Loucy (cell line): ENCODE results near the gene C22orf23.
A peak's percentile ranks its signal among the peaks of the same experiment; 100 is the strongest.

Experiments used
- H2AFZ ChIP-seq: fragments of 200-600 bp; sonication (generic); 2 replicates; pipeline ENCODE4 v1.6.0; 2016; ENCODE audit warnings: antibody characterized with exemption, mild to moderate bottlenecking, low read length, moderate library complexity
- H3F3A ChIP-seq: fragments of 200-600 bp; 2 replicates; pipeline ENCODE4 v1.6.0; 2016; ENCODE audit warnings: antibody characterized with exemption, low read depth, mild to moderate bottlenecking
- H3K27me3 ChIP-seq: fragments of 200-600 bp; sonication (generic); 2 replicates; pipeline ENCODE4 v1.6.1; 2014; ENCODE audit warnings: low read length, mild to moderate bottlenecking; ENCODE audit not compliant: insufficient read depth, poor library complexity, severe bottlenecking
- H3K36me3 ChIP-seq: fragments of 200-600 bp; sonication (generic); 2 replicates; pipeline ENCODE4 v1.6.1; 2016; ENCODE audit warnings: low read length; ENCODE audit not compliant: insufficient read depth
- H3K4me1 ChIP-seq: fragments of 200-600 bp; sonication (generic); 2 replicates; pipeline ENCODE4 v1.5.1; 2014; ENCODE audit warnings: low read length, mild to moderate bottlenecking; ENCODE audit not compliant: insufficient read depth, poor library complexity, severe bottlenecking
- H3K4me2 ChIP-seq: fragments of 200-600 bp; sonication (generic); 2 replicates; pipeline ENCODE4 v1.6.0; 2014; ENCODE audit warnings: antibody characterized with exemption, low read length, low read depth, mild to moderate bottlenecking; ENCODE audit not compliant: poor library complexity, severe bottlenecking
- H3K4me3 ChIP-seq: fragments of 200-600 bp; sonication (generic); 2 replicates; pipeline ENCODE4 v1.5.1; 2014; ENCODE audit warnings: low read length, mild to moderate bottlenecking, mixed read lengths; ENCODE audit not compliant: poor library complexity, severe bottlenecking
- H3K79me2 ChIP-seq: fragments of 200-600 bp; sonication (generic); 2 replicates; pipeline ENCODE4 v1.6.1; 2014; ENCODE audit warnings: low read length; ENCODE audit not compliant: insufficient read depth
- H3K9ac ChIP-seq: fragments of 200-600 bp; sonication (generic); 2 replicates; pipeline ENCODE4 v1.6.0; 2014; ENCODE audit warnings: mild to moderate bottlenecking, low read depth, low read length, moderate library complexity; ENCODE audit not compliant: poor library complexity, severe bottlenecking
- H3K9me2 ChIP-seq: fragments of 200-600 bp; sonication (generic); replicated peaks from 2 replicates; pipeline ENCODE4 v1.6.1; 2016; ENCODE audit warnings: low read depth, low read length, mixed read lengths
- H3K9me3 ChIP-seq: fragments of 200-600 bp; sonication (generic); 2 replicates; pipeline ENCODE4 v1.6.1; 2014; ENCODE audit warnings: mild to moderate bottlenecking, antibody characterized with exemption, low read length, low read depth; ENCODE audit not compliant: insufficient read depth
- H4K20me1 ChIP-seq: fragments of 200-600 bp; sonication (generic); 2 replicates; pipeline ENCODE4 v1.6.0; 2014; ENCODE audit warnings: antibody characterized with exemption, low read length, mild to moderate bottlenecking; ENCODE audit not compliant: insufficient read depth, poor library complexity, severe bottlenecking
- CTCF ChIP-seq: fragments of 200-600 bp; sonication (generic); conservative IDR thresholded peaks from 2 replicates; pipeline ENCODE4 v1.5.1; 2014; ENCODE audit warnings: mild to moderate bottlenecking, antibody characterized with exemption, low read length
- EZH2phosphoT487 ChIP-seq: fragments of 200-600 bp; IDR thresholded peaks from 2 replicates; pipeline ENCODE4 v1.6.1; 2018; ENCODE audit warnings: antibody characterized with exemption, mild to moderate bottlenecking, moderate library complexity, borderline replicate concordance

The C22orf23 gene

GRCh38 chr22:37989146-37990045, 36.0 kb upstream of the C22orf23 start:
- no peaks in the 10 kb centered on the region for H3K36me3 ChIP-seq
- H3F3A ChIP-seq = no peaks in the 10 kb centered on the region; the same call in 1 of the 2 replicates
- no peaks in the 10 kb centered on the region for H3K9me2 ChIP-seq
- H3K4me1 ChIP-seq = peaks cover 30% of the 10 kb centered on the region
- H3K4me3 ChIP-seq = no peak overlapping the region
- H3K79me2 ChIP-seq = no peaks in the 10 kb centered on the region
- H3K9me3 ChIP-seq = no peaks in the 10 kb centered on the region
- no peak overlapping the region for H3K9ac ChIP-seq
- TF ChIP-seq CTCF = no peak
- no peak for TF ChIP-seq EZH2phosphoT487
- H2AFZ ChIP-seq = no peak overlapping the region
- no peaks in the 10 kb centered on the region for H3K27me3 ChIP-seq
- no peak overlapping the region for H3K4me2 ChIP-seq
- H4K20me1 ChIP-seq = no peaks in the 10 kb centered on the region

DNA sequence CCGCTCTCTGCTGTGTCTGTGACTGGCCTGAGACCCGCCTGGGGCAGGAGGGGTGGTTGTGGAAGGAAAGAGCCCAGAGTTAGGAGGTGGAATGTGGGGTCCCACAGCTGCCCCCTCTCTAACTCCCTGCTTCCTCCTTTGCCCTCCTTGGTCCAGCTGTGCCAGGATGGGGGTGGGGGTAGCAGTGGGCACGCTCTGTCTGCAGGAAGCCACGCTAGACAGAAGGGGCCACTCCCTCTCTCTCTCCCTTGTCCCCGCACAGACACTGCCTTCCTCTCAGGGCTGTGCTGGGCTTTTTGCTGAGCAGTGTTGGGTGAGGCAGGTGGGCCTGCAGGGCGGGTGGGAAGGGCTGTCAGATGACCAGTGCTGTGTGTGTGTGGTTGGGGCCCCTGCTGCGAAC, 33.0 kb upstream of the C22orf23 start:
- no peaks in the 10 kb centered on the region for H3K79me2 ChIP-seq
- no peak overlapping the region for H3K4me3 ChIP-seq
- no peaks in the 10 kb centered on the region for H3F3A ChIP-seq
- peak overlapping the region; percentile 56 for H3K9ac ChIP-seq
- peaks cover 17% of the 10 kb centered on the region for H3K4me1 ChIP-seq
- no peaks in the 10 kb centered on the region for H4K20me1 ChIP-seq
- no peaks in the 10 kb centered on the region for H3K36me3 ChIP-seq
- TF ChIP-seq EZH2phosphoT487 (no peak), CTCF (no peak)
- H3K9me2 ChIP-seq = no peaks in the 10 kb centered on the region
- H3K9me3 ChIP-seq = no peaks in the 10 kb centered on the region
- H2AFZ ChIP-seq = no peak overlapping the region
- no peak overlapping the region for H3K4me2 ChIP-seq
- H3K27me3 ChIP-seq = no peaks in the 10 kb centered on the region

DNA sequence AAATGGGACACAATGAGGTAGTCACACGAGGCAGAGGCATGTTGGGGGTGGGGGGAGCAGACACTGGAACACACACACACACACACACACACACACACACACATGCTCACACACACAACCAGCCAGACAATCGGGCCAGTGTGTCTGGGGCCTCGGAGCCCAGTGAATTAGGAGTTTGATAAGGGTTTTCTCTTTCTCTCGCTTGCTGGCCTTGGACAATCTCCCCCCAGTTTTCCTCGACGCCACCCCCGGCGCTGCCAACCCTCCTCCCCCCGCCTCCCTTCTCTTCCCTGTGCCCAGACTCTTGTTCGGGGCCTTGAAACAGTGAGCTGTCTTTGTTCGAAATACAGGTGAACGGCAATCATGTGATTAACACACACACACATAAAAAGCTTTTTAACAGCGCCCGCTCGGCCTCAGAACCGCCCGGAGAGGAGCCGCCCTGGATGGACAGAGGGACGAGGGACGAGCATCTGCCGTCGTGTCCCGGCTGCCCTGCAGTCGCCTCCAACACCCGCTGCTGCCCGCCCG, 32.4 kb upstream of the C22orf23 start:
- H3K4me1 ChIP-seq = peaks cover 17% of the 10 kb centered on the region
- H3K79me2 ChIP-seq = no peaks in the 10 kb centered on the region
- no peaks in the 10 kb centered on the region for H3K36me3 ChIP-seq
- no peak overlapping the region for H3K4me2 ChIP-seq
- H2AFZ ChIP-seq = no peak overlapping the region
- H3K4me3 ChIP-seq = no peak overlapping the region
- H3K9ac ChIP-seq = peak overlapping the region; percentile 56
- no peaks in the 10 kb centered on the region for H3K9me3 ChIP-seq
- no peaks in the 10 kb centered on the region for H3F3A ChIP-seq
- no peaks in the 10 kb centered on the region for H3K9me2 ChIP-seq
- H4K20me1 ChIP-seq = no peaks in the 10 kb centered on the region
- no peaks in the 10 kb centered on the region for H3K27me3 ChIP-seq
- TF ChIP-seq CTCF (no peak), EZH2phosphoT487 (no peak)
